K562 (cell line): ENCODE results near the gene TTC9C. TPM values are rescaled to one million over a fixed set of nuclear protein-coding genes. Genes with fewer than 3 reads are reported as not detected.
A peak's percentile ranks its signal among the peaks of the same experiment; 100 is the strongest.

ENCODE experiments used
- ARID1B ChIP-seq: fragments of 450-650 bp; IDR thresholded peaks from 2 replicates; pipeline ENCODE4 v1.6.1; 2016; ENCODE audit warnings: antibody characterized with exemption, mild to moderate bottlenecking, inconsistent platforms
- C11orf30 ChIP-seq: fragments of 450-650 bp; IDR thresholded peaks from 2 replicates; pipeline ENCODE4 v1.6.1; 2016; ENCODE audit warnings: low read depth, mild to moderate bottlenecking
- CBFA2T3 ChIP-seq: fragments of 450-650 bp; IDR thresholded peaks from 2 replicates; pipeline ENCODE4 v1.6.1; 2017
- CHD4 ChIP-seq: fragments of 200-600 bp; sonication (generic); IDR thresholded peaks from 3 replicates; pipeline ENCODE4 v1.6.1; 2012; ENCODE audit warnings: low read depth, mild to moderate bottlenecking, mixed read lengths, low read length, inconsistent platforms; ENCODE audit not compliant: insufficient read depth, insufficient replicate concordance, poor library complexity, severe bottlenecking
- CTBP1 ChIP-seq: fragments of 450-650 bp; IDR thresholded peaks from 2 replicates; pipeline ENCODE4 v1.6.1; 2016; ENCODE audit warnings: borderline replicate concordance
- CTCF ChIP-seq, 3 experiments: IDR thresholded peaks in 2 of 3; conservative IDR thresholded peaks in 1 of 3; 2 replicates each; pipeline ENCODE4 v1.5.1; 2011 to 2012; ENCODE audit warnings: low read length in 3 of 3, mild to moderate bottlenecking in 3 of 3, control low read depth in 2 of 3, improper control_type of control experiment in 1 of 3, inconsistent platforms in 1 of 3, low read depth in 1 of 3, mixed read lengths in 1 of 3, moderate library complexity in 1 of 3; ENCODE audit not compliant: insufficient read depth in 2 of 3
- JUND ChIP-seq, 2 experiments: IDR thresholded peaks; 2 replicates in 1 of 2; 3 replicates in 1 of 2; pipeline ENCODE4 v1.6.1; 2011; ENCODE audit warnings: borderline replicate concordance in 2 of 2, low read depth in 2 of 2, low read length in 2 of 2, improper control_type of control experiment in 1 of 2, missing biosample characterization in 1 of 2, missing genetic modification characterization in 1 of 2, missing genetic modification reagents in 1 of 2
- MED1 ChIP-seq: sonication (generic); formaldehyde crosslinking; IDR thresholded peaks from 2 replicates; pipeline ENCODE4 v1.8.1; 2023; ENCODE audit warnings: missing genetic modification reagents, borderline replicate concordance
- MEF2D ChIP-seq: conservative IDR thresholded peaks from 2 replicates; pipeline ENCODE4 v1.6.1; 2016; ENCODE audit warnings: low read depth, missing genetic modification characterization, missing compliant biosample characterization
- NR2C2 ChIP-seq, 2 experiments: fragments of 200-800 bp in 1 of 2; sonication (Bioruptor generic) in 1 of 2; sonication (generic) in 1 of 2; formaldehyde crosslinking in 1 of 2; IDR thresholded peaks; 2 replicates each; pipeline versions ENCODE4 v1.6.1 to v1.8.0; 2016 to 2022; ENCODE audit warnings: mild to moderate bottlenecking in 1 of 2, missing compliant biosample characterization in 1 of 2, missing genetic modification characterization in 1 of 2, missing genetic modification reagents in 1 of 2
- POLR2AphosphoS5 ChIP-seq: IDR thresholded peaks from 2 replicates; pipeline ENCODE4 v1.6.1; 2011; ENCODE audit warnings: mild to moderate bottlenecking, low read depth, low read length, moderate library complexity; ENCODE audit not compliant: control insufficient read depth, insufficient read depth
- POLR3G ChIP-seq: IDR thresholded peaks from 2 replicates; pipeline ENCODE4 v1.6.1; 2011; ENCODE audit not compliant: insufficient read length, insufficient replicate concordance; ENCODE audit errors: extremely low read depth
- RAD21 ChIP-seq, 2 experiments: fragments of 250-450 bp in 1 of 2; fragments of 450-650 bp in 1 of 2; sonication (Bioruptor Pico) in 1 of 2; formaldehyde crosslinking in 1 of 2; IDR thresholded peaks in 1 of 2; conservative IDR thresholded peaks in 1 of 2; 2 replicates each; pipeline versions ENCODE4 v1.4.0 to v1.8.0; 2020 to 2022; ENCODE audit warnings: mild to moderate bottlenecking in 2 of 2, moderate library complexity in 1 of 2
- RBM17 ChIP-seq: fragments of 200-400 bp; formaldehyde crosslinking; IDR thresholded peaks from 2 replicates; pipeline ENCODE4 v1.6.1; 2017; ENCODE audit warnings: low read depth, mild to moderate bottlenecking, low read length, borderline replicate concordance
- SNAPC5 ChIP-seq: fragments of 250-450 bp; sonication (Bioruptor Pico); IDR thresholded peaks from 2 replicates; pipeline ENCODE4 v1.8.0; 2021; ENCODE audit warnings: moderate library complexity, mild to moderate bottlenecking, inconsistent platforms
- TOE1 ChIP-seq, 2 experiments: fragments of 450-650 bp in 1 of 2; sonication (generic) in 1 of 2; formaldehyde crosslinking in 1 of 2; IDR thresholded peaks; 2 replicates each; pipeline versions ENCODE4 v1.7.1 to v1.8.0; 2016 to 2022; ENCODE audit warnings: borderline replicate concordance in 2 of 2, mild to moderate bottlenecking in 2 of 2, antibody characterized with exemption in 1 of 2, inconsistent platforms in 1 of 2, low read depth in 1 of 2, missing genetic modification reagents in 1 of 2, moderate library complexity in 1 of 2
- XRCC5 ChIP-seq: fragments of 200-400 bp; formaldehyde crosslinking; IDR thresholded peaks from 2 replicates; pipeline ENCODE4 v1.6.1; 2017; ENCODE audit warnings: low read depth, mild to moderate bottlenecking, low read length
- ZFPM2 ChIP-seq: fragments of 250-450 bp; sonication (Bioruptor Pico); IDR thresholded peaks from 2 replicates; pipeline ENCODE4 v1.5.1; 2022; ENCODE audit warnings: mild to moderate bottlenecking
- ZNF24 ChIP-seq: fragments of 450-650 bp; IDR thresholded peaks from 2 replicates; pipeline ENCODE4 v1.6.1; 2016
- ZNF41 ChIP-seq: fragments of 250-450 bp; sonication (Bioruptor Pico); conservative IDR thresholded peaks from 2 replicates; pipeline ENCODE4 v1.4.0; 2020; ENCODE audit warnings: mild to moderate bottlenecking
- ZNF592 ChIP-seq: fragments of 450-650 bp; IDR thresholded peaks from 2 replicates; pipeline ENCODE4 v1.6.1; 2017; ENCODE audit warnings: antibody characterized with exemption, mild to moderate bottlenecking
- polyA plus RNA-seq, 8 experiments: library from polyadenylated mRNA; depleted of rRNA in 4 of 8; stranded (reverse) in 5 of 8; unstranded in 3 of 8; fragments of >200 nt; fragmentation: Nextera tagmentation in 2 of 8; fragmentation: Illumina TruSeq in 1 of 8; extraction: Ambion mirVana in 2 of 8; extraction: Trizol in 1 of 8; gene quantifications; 2 replicates each; pipeline versions ENCODE4 v1.2.1 to v1.2.3, GENCODE V29; 2011 to 2014; ENCODE audit warnings: inconsistent platforms in 1 of 8, missing spikeins in 1 of 8
- total RNA-seq, 7 experiments: library from RNA; depleted of rRNA in 6 of 7; stranded (reverse); fragments of >200 nt in 6 of 7; fragmentation: Illumina TruSeq in 2 of 7; extraction: Trizol in 2 of 7; gene quantifications; 2 replicates each; pipeline versions ENCODE4 v1.2.1 to v1.2.3, GENCODE V29; 2011 to 2021; ENCODE audit warnings: low replicate concordance in 1 of 7

Gene TTC9C
- total and polyA plus RNA-seq, 9 of the 15 experiments (the other 6 are each of a cell fraction or from before 2014, with no cell fraction given) = 32.8 to 59.0 (median 37.1) TPM

- TF ChIP-seq POLR2AphosphoS5 (no peak), ZNF592 (0 out of 2 replicates have a peak, but pooled peaks have one; percentile 32), JUND (IDR thresholded peaks at IDR 0.05; ENCODE audit: borderline replicate concordance, low read depth, low read length) (0 out of 2 replicates have a peak, but pooled peaks have one; percentile 44), JUND (tag; IDR thresholded peaks at IDR 0.05; ENCODE audit: borderline replicate concordance, low read depth, low read length) (no peak), CBFA2T3 (peak; percentile 49), CTBP1 (peak; percentile 31; the same call in 1 of the 2 replicates), RBM17 (no peak), ZFPM2 (CRISPR knock-in tag) (no peak), SNAPC5 (CRISPR knock-in tag) (no peak), NR2C2 (CRISPR knock-in tag; IDR thresholded peaks at IDR 0.05) (no peak), NR2C2 (tag; IDR thresholded peaks at IDR 0.05) (peak; percentile 75), RAD21 (CRISPR knock-in tag; conservative IDR thresholded peaks at IDR 0.05 in 1 of 2, IDR thresholded peaks at IDR 0.05 in 1 of 2) (peak in 1 of 2 experiments; percentile 9; a peak in 1 of 4 replicates), XRCC5 (no peak), ARID1B (peak; percentile 18; the same call in 1 of the 2 replicates), ZNF41 (CRISPR knock-in tag) (no peak), TOE1 (IDR thresholded peaks at IDR 0.05; ENCODE audit: borderline replicate concordance) (no peak), TOE1 (CRISPR knock-in tag; IDR thresholded peaks at IDR 0.05; ENCODE audit: borderline replicate concordance, low read depth) (no peak), CHD4 (no peak), POLR3G (no peak), CTCF (IDR thresholded peaks at IDR 0.05 in 2 of 3, conservative IDR thresholded peaks at IDR 0.05 in 1 of 3; ENCODE audit: insufficient read depth in 2 of 3, low read depth in 1 of 3, low read length in 3 of 3) (0 out of 6 replicates have a peak, but pooled peaks of 1 of the 3 experiments have one; percentile 6), ZNF24 (no peak), C11orf30 (peak; percentile 62), MEF2D (tag) (no peak), MED1 (CRISPR knock-in tag) (no peak)
Observed at GRCh38 chr11:62713343-62713742, 14.9 kb upstream of the TTC9C start (continued).
